CD4-positive, alpha-beta T cell (primary cell): ENCODE data around the gene CTDSPL2. TPM values are rescaled to one million over a fixed set of nuclear protein-coding genes. Genes with fewer than 3 reads are reported as not detected.
"Not testable (repeated sequence)": the region's sequence is repeated elsewhere in the genome, so short reads cannot be mapped to it uniquely, and the experiment has no call there.

Source experiments
- ATAC-seq: fragments of 200-7000 bp; cut with Tn5 transposase; one replicate; pipeline ENCODE4 v1.10.0; 2022; ENCODE audit warnings: mild to moderate bottlenecking; ENCODE audit not compliant: poor library complexity
- CTCF ChIA-PET: fragments of 350-600 bp; sonication (Branson Sonifier 250); formaldehyde crosslinking; loops from one replicate; lab custom pipeline; 2021; ENCODE audit warnings: antibody characterized with exemption, inconsistent platforms; lab: Charles Lee
- POLR2A ChIA-PET: fragments of 350-600 bp; sonication (Branson Sonifier 250); formaldehyde crosslinking; loops from one replicate; lab custom pipeline; 2021; ENCODE audit warnings: antibody characterized with exemption, inconsistent platforms; lab: Charles Lee
- DNase-seq, 14 experiments: peaks; one replicate each; pipeline ENCODE4 v3.0.0-alpha.2; 2013 to 2020; ENCODE audit warnings: mixed read lengths in 2 of 14
- H3K27ac ChIP-seq, 2 donors: one replicate each; pipeline versions ENCODE4 v1.5.1 to v1.7.0; 2013; ENCODE audit warnings: low read length in 2 of 2, low read depth in 1 of 2, mild to moderate bottlenecking in 1 of 2
- H3K27me3 ChIP-seq, 2 experiments: 1 replicate in 1 of 2; 2 replicates in 1 of 2; pipeline versions ENCODE4 v1.6.1 to v1.7.0; 2013; ENCODE audit warnings: low read length in 2 of 2, control low read depth in 1 of 2, mild to moderate bottlenecking in 1 of 2, moderate library complexity in 1 of 2; ENCODE audit not compliant: insufficient read depth in 2 of 2, control insufficient read depth in 1 of 2
- H3K36me3 ChIP-seq: one replicate; pipeline ENCODE4 v1.6.1; 2013; ENCODE audit warnings: low read length, control low read depth; ENCODE audit not compliant: insufficient read depth
- H3K4me1 ChIP-seq: one replicate; pipeline ENCODE4 v1.6.1; 2013; ENCODE audit warnings: low read length, control low read depth; ENCODE audit not compliant: insufficient read depth
- H3K4me3 ChIP-seq: one replicate; pipeline ENCODE4 v1.5.1; 2013; ENCODE audit warnings: mild to moderate bottlenecking, low read length, moderate library complexity
- H3K9me3 ChIP-seq, 2 experiments: 1 replicate in 1 of 2; 2 replicates in 1 of 2; pipeline versions ENCODE4 v1.6.1 to v1.7.0; 2013; ENCODE audit warnings: low read length in 2 of 2, mild to moderate bottlenecking in 2 of 2, control low read depth in 1 of 2, moderate library complexity in 1 of 2; ENCODE audit not compliant: control insufficient read depth in 1 of 2, insufficient read depth in 1 of 2
- H3K27ac Mint-ChIP-seq: one replicate; pipeline ENCODE4 v1.8.0; 2020; ENCODE audit warnings: mixed read lengths
- H3K27me3 Mint-ChIP-seq: one replicate; pipeline ENCODE4 v1.8.0; 2021; ENCODE audit warnings: mixed read lengths
- H3K36me3 Mint-ChIP-seq: one replicate; pipeline ENCODE4 v1.8.0; 2021; ENCODE audit warnings: low read depth, mixed read lengths
- H3K4me1 Mint-ChIP-seq: one replicate; pipeline ENCODE4 v1.8.0; 2021; ENCODE audit warnings: low read depth, mixed read lengths
- H3K4me3 Mint-ChIP-seq: one replicate; pipeline ENCODE4 v1.8.0; 2020; ENCODE audit warnings: mild to moderate bottlenecking, mixed read lengths
- H3K9me3 Mint-ChIP-seq: one replicate; pipeline ENCODE4 v1.8.0; 2020; ENCODE audit warnings: mixed read lengths
- intact Hi-C, 2 experiments: fragments of 100-400 bp; cut with DNase I in 1 of 2; cut with micrococcal nuclease in 1 of 2; formaldehyde crosslinking; loops; one replicate each; pipeline versions ENCODE4 v1.15.1 to v1.9.0; 2023 to 2025; cut with DNase I, micrococcal nuclease
- total RNA-seq, 174 experiments: library from RNA in 2 of 174; stranded (reverse) in 2 of 174; gene quantifications; one replicate each; pipeline ENCODE4 v1.2.3 and lab custom pipeline; 2021 to 2026
- TF ChIP-seq, protein P1 (sequence below): fragments of 200-600 bp; IDR thresholded peaks from one replicate; pipeline ENCODE4 v1.8.0; 2022; ENCODE audit warnings: antibody characterized with exemption, mild to moderate bottlenecking

CTDSPL2 gene
- total RNA-seq, 2 experiments from 2014 or later, result 106 to 113 TPM

DNA sequence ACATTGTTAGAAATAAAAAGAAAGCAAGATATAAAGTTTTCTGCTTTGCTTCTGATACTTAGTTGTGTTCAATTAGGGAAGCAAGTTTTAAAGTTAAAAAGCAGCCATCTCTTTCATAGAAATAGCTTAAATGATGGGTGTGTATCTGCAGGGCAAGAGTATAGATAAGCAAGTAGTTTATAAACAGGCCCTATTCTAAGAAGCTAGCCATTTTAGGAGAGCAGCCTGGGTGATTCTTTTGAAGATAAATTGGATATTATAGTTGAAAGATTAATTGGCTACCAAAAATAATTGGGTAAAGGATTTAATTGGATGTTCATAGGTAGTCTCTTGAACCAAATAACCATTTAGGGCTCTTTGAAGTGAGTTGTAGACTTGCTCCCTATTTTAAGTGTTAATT is 115.2 kb downstream of the CTDSPL2 start:
- TF ChIP-seq, protein P1, sequence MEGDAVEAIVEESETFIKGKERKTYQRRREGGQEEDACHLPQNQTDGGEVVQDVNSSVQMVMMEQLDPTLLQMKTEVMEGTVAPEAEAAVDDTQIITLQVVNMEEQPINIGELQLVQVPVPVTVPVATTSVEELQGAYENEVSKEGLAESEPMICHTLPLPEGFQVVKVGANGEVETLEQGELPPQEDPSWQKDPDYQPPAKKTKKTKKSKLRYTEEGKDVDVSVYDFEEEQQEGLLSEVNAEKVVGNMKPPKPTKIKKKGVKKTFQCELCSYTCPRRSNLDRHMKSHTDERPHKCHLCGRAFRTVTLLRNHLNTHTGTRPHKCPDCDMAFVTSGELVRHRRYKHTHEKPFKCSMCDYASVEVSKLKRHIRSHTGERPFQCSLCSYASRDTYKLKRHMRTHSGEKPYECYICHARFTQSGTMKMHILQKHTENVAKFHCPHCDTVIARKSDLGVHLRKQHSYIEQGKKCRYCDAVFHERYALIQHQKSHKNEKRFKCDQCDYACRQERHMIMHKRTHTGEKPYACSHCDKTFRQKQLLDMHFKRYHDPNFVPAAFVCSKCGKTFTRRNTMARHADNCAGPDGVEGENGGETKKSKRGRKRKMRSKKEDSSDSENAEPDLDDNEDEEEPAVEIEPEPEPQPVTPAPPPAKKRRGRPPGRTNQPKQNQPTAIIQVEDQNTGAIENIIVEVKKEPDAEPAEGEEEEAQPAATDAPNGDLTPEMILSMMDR, result no peak
- no peaks in the 10 kb centered on the region for H3K27me3 Mint-ChIP-seq
- Histone ChIP-seq H3K4me1 (peaks cover 30% of the 10 kb centered on the region), H3K27ac (no peak overlapping the region), H3K9me3 (no peaks in the 10 kb centered on the region), H3K36me3 (peaks cover 23% of the 10 kb centered on the region), H3K4me3 (no peak overlapping the region), H3K27me3 (no peaks in the 10 kb centered on the region)
- H3K36me3 Mint-ChIP-seq, result peaks cover 56% of the 10 kb centered on the region
- H3K9me3 Mint-ChIP-seq, result no peaks in the 10 kb centered on the region
- H3K4me1 Mint-ChIP-seq, result peaks cover 70% of the 10 kb centered on the region
- POLR2A ChIA-PET, result interaction anchor here (1.0 kb wide), 1 partner anchor 12 kb away, joined by 3 read pairs; no protein-coding TSS in a partner anchor
- CTCF ChIA-PET, result interaction anchor here (2.4 kb wide), 1 partner anchor 36 kb away, joined by 8 read pairs; no protein-coding TSS in a partner anchor
- intact Hi-C loops, result no loop called here
- H3K4me3 Mint-ChIP-seq, result peak overlapping the region; percentile 1
- ATAC-seq (no peak), DNase-seq (no peak)
- H3K27ac Mint-ChIP-seq, result no peak overlapping the region

DNA sequence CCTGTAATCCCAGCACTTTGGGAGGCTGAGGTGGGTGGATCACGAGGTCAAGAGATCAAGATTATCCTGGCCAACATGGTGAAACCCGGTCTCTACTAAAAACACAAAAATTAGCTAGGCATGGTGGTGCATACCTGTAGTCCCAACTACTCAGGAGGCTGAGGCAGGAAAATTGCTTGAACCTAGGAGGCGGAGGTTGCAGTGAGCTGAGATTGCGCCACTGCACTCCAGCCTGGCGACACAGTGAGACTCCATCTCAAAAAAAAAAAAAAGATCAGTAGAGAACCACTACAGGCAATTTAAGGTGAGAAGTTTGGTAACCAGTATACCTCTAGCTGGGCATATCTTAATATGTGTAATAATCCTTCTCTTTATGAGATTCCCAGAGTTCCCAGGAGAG is 117.3 kb downstream of the CTDSPL2 start:
- H3K4me3 Mint-ChIP-seq, H3K9me3 Mint-ChIP-seq, ATAC-seq, H3K27me3 ChIP-seq, H3K27ac ChIP-seq, H3K4me3 ChIP-seq, DNase-seq, H3K9me3 ChIP-seq, intact Hi-C loops, H3K27ac Mint-ChIP-seq, H3K27me3 Mint-ChIP-seq: not testable (repeated sequence)
- H3K36me3 Mint-ChIP-seq, result peaks cover 52% of the 10 kb centered on the region
- peaks cover 66% of the 10 kb centered on the region for H3K4me1 Mint-ChIP-seq
- peaks cover 25% of the 10 kb centered on the region for H3K4me1 ChIP-seq
- H3K36me3 ChIP-seq, result peaks cover 27% of the 10 kb centered on the region
- CTCF ChIA-PET, result interaction anchor here (0.6 to 3.1 kb wide), 3 partner anchors 12 to 1049 kb away, joined by 3 to 19 read pairs (median 7); no protein-coding TSS in a partner anchor
- POLR2A ChIA-PET, result interaction anchor here (3.5 kb wide), 1 partner anchor 8 kb away, joined by 36 read pairs; the partner anchor contains the start of gene EIF3J

DNA sequence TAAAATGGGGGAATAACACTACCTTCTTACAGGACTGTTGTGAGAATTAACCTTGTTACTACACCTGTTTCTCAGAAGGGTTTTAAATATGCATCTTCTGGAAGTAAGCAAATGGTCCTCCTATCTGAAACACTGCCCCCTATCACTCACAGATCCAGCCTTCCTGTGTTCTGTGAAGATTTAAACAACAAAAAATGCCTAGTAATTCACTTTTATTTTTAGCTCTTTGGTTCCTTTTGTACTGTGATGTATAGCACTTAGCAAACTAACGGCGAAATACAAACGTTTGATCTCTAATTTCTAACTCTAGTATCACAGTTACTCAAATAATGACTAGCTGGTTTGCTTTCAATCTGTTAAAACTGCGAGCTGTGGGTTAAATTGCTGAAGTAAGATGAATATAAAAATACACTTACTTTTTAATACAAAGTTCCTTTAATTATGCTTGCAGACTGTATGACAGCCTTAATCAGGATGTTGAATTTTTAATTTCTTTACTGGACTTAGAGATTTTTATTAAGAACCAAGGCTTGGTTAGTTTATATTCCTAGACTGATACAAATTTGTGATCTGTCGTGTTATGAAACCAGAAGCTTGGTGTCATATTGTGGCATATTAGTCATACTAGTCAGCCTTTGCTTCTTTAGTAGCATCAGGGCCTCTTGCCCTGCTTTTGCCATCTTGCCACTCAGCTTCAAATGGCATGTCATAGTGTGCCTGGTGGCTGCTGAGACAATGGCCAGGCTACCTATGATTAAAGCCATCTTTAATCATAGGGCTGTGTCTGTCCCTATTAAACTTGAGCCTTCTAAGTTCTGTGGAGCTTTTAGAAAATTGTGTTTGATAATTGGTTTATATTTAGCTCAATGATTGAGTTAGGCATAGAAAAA is 118.7 kb downstream of the CTDSPL2 start:
- intact Hi-C loops, result no loop called here
- ATAC-seq (peak; percentile 58), DNase-seq (peak in 4 of 14 experiments; percentile 15 to 59 (median 49))
- Mint-ChIP-seq H3K4me1 (peaks cover 69% of the 10 kb centered on the region), H3K27ac (peak overlapping the region; percentile 79), H3K27me3 (no peaks in the 10 kb centered on the region), H3K4me3 (peak overlapping the region; percentile 58), H3K36me3 (peaks cover 56% of the 10 kb centered on the region), H3K9me3 (no peaks in the 10 kb centered on the region)
- TF ChIP-seq, protein P1, result peak; percentile 55
- H3K4me3 ChIP-seq, result no peak overlapping the region
- H3K27me3 ChIP-seq, result no peaks in the 10 kb centered on the region
- H3K9me3 ChIP-seq, result no peaks in the 10 kb centered on the region
- peaks cover 21% of the 10 kb centered on the region for H3K4me1 ChIP-seq
- ChIA-PET POLR2A (interaction anchor here (0.8 to 3.5 kb wide), 8 partner anchors 9 to 183 kb away, joined by 3 to 36 read pairs (median 4); partner anchors contain the start of genes B2M, CTDSPL2, EIF3J and SPG11), CTCF (interaction anchor here (0.6 to 3.1 kb wide), 9 partner anchors 9 to 258 kb away, joined by 3 to 19 read pairs (median 4); partner anchors contain the start of genes CTDSPL2 and EIF3J)
- H3K36me3 ChIP-seq, result peaks cover 16% of the 10 kb centered on the region
- no peak overlapping the region for H3K27ac ChIP-seq

DNA sequence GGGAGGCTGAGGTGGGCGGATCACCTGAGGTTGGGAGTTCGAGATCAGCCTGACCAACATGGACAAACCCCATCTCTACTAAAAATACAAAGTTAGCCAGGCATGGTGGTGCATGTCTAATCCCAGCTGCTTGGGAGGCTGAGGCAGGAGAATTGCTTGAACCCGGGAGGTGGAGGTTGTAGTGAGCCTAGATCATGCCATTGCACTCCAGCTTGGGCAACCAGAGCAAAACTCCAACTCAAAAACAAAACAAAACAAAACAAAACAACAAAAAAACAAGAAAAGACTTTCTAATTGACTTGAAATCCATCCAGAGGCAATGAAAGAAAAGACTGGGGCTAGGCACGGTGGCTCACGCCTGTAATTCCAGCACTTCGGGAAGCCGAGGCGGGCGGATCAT is 121.7 kb downstream of the CTDSPL2 start:
- H3K27ac ChIP-seq, H3K27me3 Mint-ChIP-seq, ATAC-seq, H3K9me3 Mint-ChIP-seq, H3K9me3 ChIP-seq, H3K4me3 ChIP-seq, H3K4me3 Mint-ChIP-seq, H3K27me3 ChIP-seq, DNase-seq, H3K27ac Mint-ChIP-seq, intact Hi-C loops: not testable (repeated sequence)
- Histone ChIP-seq H3K36me3 (peaks cover 34% of the 10 kb centered on the region), H3K4me1 (peaks cover 20% of the 10 kb centered on the region)
- ChIA-PET POLR2A (interaction anchor here (0.9 kb wide), 1 partner anchor 9 kb away, joined by 3 read pairs; no protein-coding TSS in a partner anchor), CTCF (interaction anchor here (1.4 kb wide), 1 partner anchor 11 kb away, joined by 8 read pairs; no protein-coding TSS in a partner anchor)
- Mint-ChIP-seq H3K36me3 (peaks cover 44% of the 10 kb centered on the region), H3K4me1 (peaks cover 43% of the 10 kb centered on the region)
